ENCODE data around the gene ZSWIM5. TPM values are rescaled to one million over a fixed set of nuclear protein-coding genes. Genes with fewer than 3 reads are reported as not detected.

Gene ZSWIM5
- total and polyA plus RNA-seq, 9 of the 15 experiments (the other 6 are each of a cell fraction or from before 2014, with no cell fraction given) = under 0.01 to 0.07 (median 0.03) TPM; not detected in 3

GRCh38 chr1:45009296-45009865, 197.0 kb downstream of the ZSWIM5 start (continued):
- TF ChIP-seq SAFB (IDR thresholded peaks at IDR 0.05; ENCODE audit: borderline replicate concordance, low read depth, low read length) = no peak

- intact Hi-C loops (cut with micrococcal nuclease) (no loop called here), in situ Hi-C loops (cut with MboI) (no loop called here)
- no peak overlapping the region for H2AFZ ChIP-seq (ENCODE audit: low read depth, low read length)
- DNase-seq (ENCODE audit: extremely low read depth in 1 of 4, low spot score in 3 of 4) = no peak
- WGBS (ENCODE audit: insufficient coverage, low coverage, missing lambda C conversion rate) = 92% methylated on average over 12 of the region's 12 CpGs
- FAIRE-seq = no peak
- H3K36me3 ChIP-seq (ENCODE audit: control insufficient read depth, insufficient read depth, low read length) = peaks cover 71% of the 10 kb centered on the region
- peaks cover 32% of the 10 kb centered on the region for H3K79me2 ChIP-seq (ENCODE audit: control insufficient read depth, insufficient read depth, low read length)
- 0 out of 2 replicates have a peak, but pooled peaks have one; percentile 45 for TF ChIP-seq ZC3H4 (CRISPR knock-in tag; IDR thresholded peaks at IDR 0.05; ENCODE audit: borderline replicate concordance)
- TF ChIP-seq MTF1 (CRISPR knock-in tag; IDR thresholded peaks at IDR 0.05; ENCODE audit: borderline replicate concordance) = no peak
- no peak overlapping the region for H3K4me3 ChIP-seq
- CTCF ChIA-PET (ENCODE audit: low intra/inter-chr PET ratio) = no interaction called here
- H3K4me2 ChIP-seq (ENCODE audit: insufficient read depth, low read length) = no peak overlapping the region
- H3K9me3 ChIP-seq (replicated peaks; ENCODE audit: control insufficient read depth, insufficient read depth, low read depth, low read length) = no peaks in the 10 kb centered on the region
- no peak overlapping the region for H3K27ac ChIP-seq (ENCODE audit: extremely low read depth, low read depth, low read length)
- H3K4me1 ChIP-seq (replicated peaks in 1 of 2; ENCODE audit: control insufficient read depth in 2 of 2, insufficient read depth in 2 of 2, low read length in 2 of 2) = peaks cover 19 to 25% of the 10 kb centered on the region in 2 experiments
- no TSS peak for BruUV-seq (replicated peaks)
- H4K20me1 ChIP-seq (replicated peaks; ENCODE audit: control insufficient read depth, insufficient read depth, low read length) = peaks cover 11% of the 10 kb centered on the region; the same call in 1 of the 2 replicates
- no peaks in the 10 kb centered on the region for H3K27me3 ChIP-seq (ENCODE audit: control insufficient read depth in 2 of 2, insufficient read depth in 2 of 2, low read length in 2 of 2)
- ATAC-seq = no peak
- peaks cover 6% of the 10 kb centered on the region for H3K9me1 ChIP-seq (ENCODE audit: control insufficient read depth, insufficient read depth, low read length)
- POLR2A ChIA-PET = interaction anchor here (2.8 kb wide), 1 partner anchor 12 kb away, joined by 10 read pairs; no protein-coding TSS in a partner anchor
- no peak overlapping the region for H3K9ac ChIP-seq (ENCODE audit: insufficient read depth in 1 of 2, low read depth in 2 of 2, low read length in 2 of 2)
Observed at GRCh38 chr1:45008516-45008915, 197.9 kb downstream of the ZSWIM5 start.

GRCh38 chr1:45008076-45008475, 198.3 kb downstream of the ZSWIM5 start:
- no peak overlapping the region for H3K27ac ChIP-seq (ENCODE audit: extremely low read depth, low read depth, low read length)
- no peaks in the 10 kb centered on the region for H3K9me3 ChIP-seq (replicated peaks; ENCODE audit: control insufficient read depth, insufficient read depth, low read depth, low read length)
- 0 out of 2 replicates have a peak, but pooled peaks have one; percentile 15 for TF ChIP-seq NR2C2 (CRISPR knock-in tag; IDR thresholded peaks at IDR 0.05)
- no peak for TF ChIP-seq NR2C2 (tag; IDR thresholded peaks at IDR 0.05)
- no peak for TF ChIP-seq NCOA4 (IDR thresholded peaks at IDR 0.05; ENCODE audit: partially characterized antibody)
- no peak overlapping the region for H3K4me3 ChIP-seq
- no TSS peak for BruUV-seq (replicated peaks)
- 95% methylated on average over 3 of the region's 3 CpGs for WGBS (ENCODE audit: insufficient coverage, low coverage, missing lambda C conversion rate)
- ChIA-PET CTCF (ENCODE audit: low intra/inter-chr PET ratio) (no interaction called here), POLR2A (interaction anchor here (0.7 to 2.8 kb wide), 2 partner anchors 11 to 19 kb away, joined by 3 to 10 read pairs; no protein-coding TSS in a partner anchor)
- in situ Hi-C loops (cut with MboI) = no loop called here
- H3K4me1 ChIP-seq (replicated peaks in 1 of 2; ENCODE audit: control insufficient read depth in 2 of 2, insufficient read depth in 2 of 2, low read length in 2 of 2) = peaks cover 15 to 24% of the 10 kb centered on the region in 2 experiments
- ATAC-seq (no peak), DNase-seq (ENCODE audit: extremely low read depth in 1 of 4, low spot score in 3 of 4) (no peak), FAIRE-seq (no peak)
- peaks cover 71% of the 10 kb centered on the region for H3K36me3 ChIP-seq (ENCODE audit: control insufficient read depth, insufficient read depth, low read length)
- H4K20me1 ChIP-seq (replicated peaks; ENCODE audit: control insufficient read depth, insufficient read depth, low read length) = peaks cover 11% of the 10 kb centered on the region; the same call in 1 of the 2 replicates
- H3K27me3 ChIP-seq (ENCODE audit: control insufficient read depth in 2 of 2, insufficient read depth in 2 of 2, low read length in 2 of 2) = no peaks in the 10 kb centered on the region
- H3K4me2 ChIP-seq (ENCODE audit: insufficient read depth, low read length) = no peak overlapping the region
- intact Hi-C loops (cut with micrococcal nuclease) = no loop called here
- H3K79me2 ChIP-seq (ENCODE audit: control insufficient read depth, insufficient read depth, low read length) = peaks cover 28% of the 10 kb centered on the region
- H2AFZ ChIP-seq (ENCODE audit: low read depth, low read length) = no peak overlapping the region
- H3K9me1 ChIP-seq (ENCODE audit: control insufficient read depth, insufficient read depth, low read length) = peaks cover 6% of the 10 kb centered on the region
- H3K9ac ChIP-seq (ENCODE audit: insufficient read depth in 1 of 2, low read depth in 2 of 2, low read length in 2 of 2) = no peak overlapping the region
